Measurements from ENCODE around the gene NUDT17. TPM values are rescaled to one million over a fixed set of nuclear protein-coding genes. Genes with fewer than 3 reads are reported as not detected.

The NUDT17 gene
- total and polyA plus RNA-seq, 9 of the 15 experiments (the other 6 are each of a cell fraction or from before 2014, with no cell fraction given): 2.1 to 10.0 (median 6.1) TPM

GRCh38 chr1:145845514-145846161 is at the start of gene NUDT17 (continued):
- TF ChIP-seq ZNF512 (tag; IDR thresholded peaks at IDR 0.05): no peak
- no peak for TF ChIP-seq CHAMP1 (IDR thresholded peaks at IDR 0.05)
- no peak for TF ChIP-seq MEF2A (IDR thresholded peaks at IDR 0.05; ENCODE audit: control insufficient read depth, low read depth, low read length)
- TF ChIP-seq TBL1XR1 (IDR thresholded peaks at IDR 0.05; ENCODE audit: low read length in 2 of 2): no peak
- TF ChIP-seq MGA (IDR thresholded peaks at IDR 0.05): peak; percentile 82
- TF ChIP-seq ESRRB (CRISPR knock-in tag; IDR thresholded peaks at IDR 0.05; ENCODE audit: borderline replicate concordance): 0 out of 2 replicates have a peak, but pooled peaks have one; percentile 62
- TF ChIP-seq TCF3 (CRISPR knock-in tag; IDR thresholded peaks at IDR 0.05): 0 out of 2 replicates have a peak, but pooled peaks have one; percentile 6
- no peak for TF ChIP-seq HNRNPL (IDR thresholded peaks at IDR 0.05; ENCODE audit: low read depth, low read length)
